Choroid plexus epithelial cell (primary cell): ENCODE measurements around the gene RTRAF.

Source experiments
- DNase-seq: peaks from one replicate; pipeline ENCODE4 v3.0.0-alpha.2; 2010; ENCODE audit warnings: low read depth
- H3K4me3 ChIP-seq: 2 replicates; pipeline ENCODE4 v1.5.1; 2011; ENCODE audit warnings: low read depth, mild to moderate bottlenecking, control low read depth, low read length, moderate library complexity
- CTCF ChIP-seq: conservative IDR thresholded peaks from 2 replicates; pipeline ENCODE4 v1.5.1; 2011; ENCODE audit warnings: low read depth, mild to moderate bottlenecking, control low read depth, inconsistent platforms, low read length, moderate library complexity

RTRAF gene

GRCh38 chr14:51989293-51990234 is at the start of gene RTRAF:
Gene RTRAF, plus strand, starts transcription at chr14:51989546. Its CDS starts 94 bp downstream, at chr14:51989640.
- peak; percentile 97 for DNase-seq
- TF ChIP-seq CTCF: no peak
- peak within 1 kb of the TSS; percentile 97 for H3K4me3 ChIP-seq

GRCh38 chr14:51939755-51940301 is 49.5 kb upstream of the RTRAF start:
- peak; percentile 37 for DNase-seq
- H3K4me3 ChIP-seq: no peak overlapping the region
- no peak for TF ChIP-seq CTCF

- TF ChIP-seq CTCF: no peak
- H3K4me3 ChIP-seq: no peak overlapping the region
- DNase-seq: no peak
These were observed 46.4 kb upstream of the RTRAF start for GRCh38 chr14:51942971-51943370.

- no peak for DNase-seq
- no peak overlapping the region for H3K4me3 ChIP-seq
- TF ChIP-seq CTCF: no peak
These were observed 39.3 kb upstream of the RTRAF start for GRCh38 chr14:51950007-51950406.

GRCh38 chr14:51951656-51952055 is 37.7 kb upstream of the RTRAF start:
- no peak overlapping the region for H3K4me3 ChIP-seq
- DNase-seq: no peak
- no peak for TF ChIP-seq CTCF

- no peak for TF ChIP-seq CTCF
- no peak for DNase-seq
- H3K4me3 ChIP-seq: no peak overlapping the region
These were observed 35.3 kb upstream of the RTRAF start for GRCh38 chr14:51954031-51954430.

- no peak for TF ChIP-seq CTCF
- H3K4me3 ChIP-seq: no peak overlapping the region
- DNase-seq: no peak
These were observed 34.7 kb upstream of the RTRAF start for GRCh38 chr14:51954657-51955056.
